ENCODE measurements around the gene USP36.

The USP36 gene

GRCh38 chr17:78802008-78802407 is 38.6 kb downstream of the USP36 start:
- TF ChIP-seq, protein P1, sequence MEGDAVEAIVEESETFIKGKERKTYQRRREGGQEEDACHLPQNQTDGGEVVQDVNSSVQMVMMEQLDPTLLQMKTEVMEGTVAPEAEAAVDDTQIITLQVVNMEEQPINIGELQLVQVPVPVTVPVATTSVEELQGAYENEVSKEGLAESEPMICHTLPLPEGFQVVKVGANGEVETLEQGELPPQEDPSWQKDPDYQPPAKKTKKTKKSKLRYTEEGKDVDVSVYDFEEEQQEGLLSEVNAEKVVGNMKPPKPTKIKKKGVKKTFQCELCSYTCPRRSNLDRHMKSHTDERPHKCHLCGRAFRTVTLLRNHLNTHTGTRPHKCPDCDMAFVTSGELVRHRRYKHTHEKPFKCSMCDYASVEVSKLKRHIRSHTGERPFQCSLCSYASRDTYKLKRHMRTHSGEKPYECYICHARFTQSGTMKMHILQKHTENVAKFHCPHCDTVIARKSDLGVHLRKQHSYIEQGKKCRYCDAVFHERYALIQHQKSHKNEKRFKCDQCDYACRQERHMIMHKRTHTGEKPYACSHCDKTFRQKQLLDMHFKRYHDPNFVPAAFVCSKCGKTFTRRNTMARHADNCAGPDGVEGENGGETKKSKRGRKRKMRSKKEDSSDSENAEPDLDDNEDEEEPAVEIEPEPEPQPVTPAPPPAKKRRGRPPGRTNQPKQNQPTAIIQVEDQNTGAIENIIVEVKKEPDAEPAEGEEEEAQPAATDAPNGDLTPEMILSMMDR (IDR thresholded peaks at IDR 0.05; ENCODE audit: low read depth, low read length), result no peak
- H3K4me3 ChIP-seq (ENCODE audit: low read depth, low read length), result no peak overlapping the region
- no peak for DNase-seq (ENCODE audit: low read depth, low spot score)
- in situ Hi-C loops (cut with HindIII; ENCODE audit: low sequenced_read_pairs), result no loop called here

GRCh38 chr17:78800132-78800931 is 40.3 kb downstream of the USP36 start:
- no peak overlapping the region for H3K4me3 ChIP-seq (ENCODE audit: low read depth, low read length)
- TF ChIP-seq, protein P1 (IDR thresholded peaks at IDR 0.05; ENCODE audit: low read depth, low read length), result no peak
- in situ Hi-C loops (cut with HindIII; ENCODE audit: low sequenced_read_pairs), result no loop called here
- DNase-seq (ENCODE audit: low read depth, low spot score), result no peak

DNA sequence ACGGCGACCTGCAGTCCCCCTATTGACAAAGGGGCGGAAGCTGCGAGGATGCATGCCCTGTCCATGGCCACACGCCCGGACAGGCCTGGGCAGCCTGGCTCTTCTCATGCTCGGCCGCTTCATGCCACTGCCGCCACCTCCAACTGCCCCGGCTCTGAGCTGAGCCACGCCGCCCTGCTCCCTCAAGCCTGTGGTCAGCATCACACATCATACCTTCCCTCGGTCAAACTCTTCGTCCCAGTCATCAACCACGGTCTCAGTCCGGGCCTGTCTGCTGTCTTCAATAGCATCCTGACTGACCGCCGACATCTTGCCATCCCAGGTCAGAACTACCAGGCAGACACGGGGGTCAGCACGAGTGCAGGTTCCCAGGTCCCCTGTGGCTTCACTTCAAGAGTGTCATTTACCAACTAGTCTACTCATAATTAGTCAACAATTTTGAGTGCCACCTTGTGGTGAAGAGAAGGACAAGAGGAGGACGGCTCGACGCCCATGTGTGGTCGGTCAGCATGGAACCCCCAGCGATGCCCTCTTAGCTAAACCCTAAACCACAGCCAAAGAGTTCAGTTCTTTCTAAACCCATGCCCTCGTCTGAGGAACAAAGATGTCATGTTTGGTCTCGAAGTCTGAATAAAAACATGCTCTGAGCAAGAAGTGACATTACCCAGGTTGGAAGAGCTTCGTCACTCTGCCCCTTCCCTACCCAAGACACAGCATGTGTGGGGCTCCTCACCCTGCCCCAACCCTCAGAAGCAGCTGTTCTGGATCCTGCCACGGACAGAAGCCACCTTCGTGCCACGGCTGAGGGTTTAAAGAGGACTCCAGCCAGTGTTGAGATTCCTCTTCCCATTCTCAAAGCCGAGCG is 41.7 kb downstream of the USP36 start:
- in situ Hi-C loops (cut with HindIII; ENCODE audit: low sequenced_read_pairs), result no loop called here
- no peak for DNase-seq (ENCODE audit: low read depth, low spot score)
- no peak overlapping the region for H3K4me3 ChIP-seq (ENCODE audit: low read depth, low read length)
- TF ChIP-seq, protein P1 (IDR thresholded peaks at IDR 0.05; ENCODE audit: low read depth, low read length), result peak; percentile 42

DNA sequence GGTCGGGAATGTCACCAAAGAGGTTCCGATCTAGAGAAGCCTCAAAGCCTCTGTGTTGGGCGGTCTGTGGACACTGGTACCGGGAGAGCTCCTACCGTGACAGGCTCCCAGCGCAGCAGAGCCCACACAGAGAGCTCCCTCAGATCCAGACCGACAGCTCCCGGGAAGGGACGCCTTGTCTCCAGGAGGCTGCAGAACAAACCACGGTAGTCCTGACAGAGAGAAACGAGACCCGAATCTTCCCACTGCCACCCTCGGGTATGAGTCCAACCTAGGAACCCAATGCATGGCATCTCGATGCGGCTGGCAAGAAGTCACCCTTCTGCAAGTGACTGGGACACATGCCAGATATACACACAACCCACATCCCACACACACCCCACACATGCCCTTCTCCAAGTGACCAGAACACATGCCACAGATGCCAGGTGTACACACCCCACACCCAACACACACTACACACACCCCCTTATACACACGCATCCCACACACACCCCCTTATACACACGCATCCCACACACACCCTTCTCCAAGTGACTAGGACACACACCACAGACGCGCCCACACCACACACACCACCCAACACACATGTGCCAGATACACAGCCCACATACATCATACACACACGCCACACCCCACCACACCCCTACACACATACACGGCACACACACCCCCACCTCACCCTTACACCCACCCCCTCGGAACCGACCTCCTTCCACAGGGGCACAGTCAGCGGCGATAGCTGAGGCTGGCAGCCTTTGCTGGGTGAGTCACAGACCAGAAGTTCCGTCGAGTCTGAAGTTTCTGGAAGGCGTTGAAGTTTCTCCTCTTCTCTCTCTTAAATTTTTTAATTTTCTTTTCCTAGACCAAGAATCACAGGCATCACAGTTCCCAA is 42.7 kb downstream of the USP36 start:
- TF ChIP-seq, protein P1 (IDR thresholded peaks at IDR 0.05; ENCODE audit: low read depth, low read length), result no peak
- no peak overlapping the region for H3K4me3 ChIP-seq (ENCODE audit: low read depth, low read length)
- DNase-seq (ENCODE audit: low read depth, low spot score), result no peak
- in situ Hi-C loops (cut with HindIII; ENCODE audit: low sequenced_read_pairs), result no loop called here

GRCh38 chr17:78797213-78797612 is 43.4 kb downstream of the USP36 start:
- TF ChIP-seq, protein P1 (IDR thresholded peaks at IDR 0.05; ENCODE audit: low read depth, low read length), result no peak
- in situ Hi-C loops (cut with HindIII; ENCODE audit: low sequenced_read_pairs), result no loop called here
- no peak for DNase-seq (ENCODE audit: low read depth, low spot score)
- H3K4me3 ChIP-seq (ENCODE audit: low read depth, low read length), result no peak overlapping the region

- no peak overlapping the region for H3K4me3 ChIP-seq (ENCODE audit: low read depth, low read length)
- in situ Hi-C loops (cut with HindIII; ENCODE audit: low sequenced_read_pairs), result no loop called here
- DNase-seq (ENCODE audit: low read depth, low spot score), result no peak
- TF ChIP-seq, protein P1 (IDR thresholded peaks at IDR 0.05; ENCODE audit: low read depth, low read length), result no peak
These were observed 44.1 kb downstream of the USP36 start for GRCh38 chr17:78796517-78796900.
